Retinal pigment epithelial cell (primary cell): ENCODE data around the gene EML4.

Experiments used
- DNase-seq: peaks from one replicate; pipeline ENCODE4 v3.0.0-alpha.2; 2010; ENCODE audit warnings: low read depth
- H3K4me3 ChIP-seq: 2 replicates; pipeline ENCODE4 v1.5.1; 2011; ENCODE audit warnings: mild to moderate bottlenecking, low read length, control low read depth, moderate library complexity
- TF ChIP-seq, protein P1 (sequence below): conservative IDR thresholded peaks from 2 replicates; pipeline ENCODE4 v1.5.1; 2011; ENCODE audit warnings: low read depth, low read length, control low read depth, inconsistent platforms

Gene EML4

DNA sequence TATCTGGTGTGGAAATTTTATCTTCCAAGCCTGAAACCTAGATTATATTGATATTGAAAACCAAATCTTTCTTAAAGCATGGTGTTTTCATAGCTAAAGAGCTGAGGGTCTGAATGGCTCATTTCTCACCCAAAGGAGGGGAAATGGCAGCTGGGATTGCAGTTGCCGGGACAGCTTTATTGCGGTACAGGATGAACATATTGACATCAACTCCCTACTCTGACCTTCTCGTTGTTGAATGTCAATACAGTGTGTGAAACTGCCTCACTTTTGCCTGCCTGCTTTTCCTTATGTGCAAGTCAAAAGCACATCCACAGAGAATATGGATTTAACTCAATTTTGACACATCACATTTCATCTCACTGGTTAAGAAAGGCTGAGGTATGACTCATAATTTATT lies 195.5 kb downstream of the EML4 start:
- TF ChIP-seq, protein P1, sequence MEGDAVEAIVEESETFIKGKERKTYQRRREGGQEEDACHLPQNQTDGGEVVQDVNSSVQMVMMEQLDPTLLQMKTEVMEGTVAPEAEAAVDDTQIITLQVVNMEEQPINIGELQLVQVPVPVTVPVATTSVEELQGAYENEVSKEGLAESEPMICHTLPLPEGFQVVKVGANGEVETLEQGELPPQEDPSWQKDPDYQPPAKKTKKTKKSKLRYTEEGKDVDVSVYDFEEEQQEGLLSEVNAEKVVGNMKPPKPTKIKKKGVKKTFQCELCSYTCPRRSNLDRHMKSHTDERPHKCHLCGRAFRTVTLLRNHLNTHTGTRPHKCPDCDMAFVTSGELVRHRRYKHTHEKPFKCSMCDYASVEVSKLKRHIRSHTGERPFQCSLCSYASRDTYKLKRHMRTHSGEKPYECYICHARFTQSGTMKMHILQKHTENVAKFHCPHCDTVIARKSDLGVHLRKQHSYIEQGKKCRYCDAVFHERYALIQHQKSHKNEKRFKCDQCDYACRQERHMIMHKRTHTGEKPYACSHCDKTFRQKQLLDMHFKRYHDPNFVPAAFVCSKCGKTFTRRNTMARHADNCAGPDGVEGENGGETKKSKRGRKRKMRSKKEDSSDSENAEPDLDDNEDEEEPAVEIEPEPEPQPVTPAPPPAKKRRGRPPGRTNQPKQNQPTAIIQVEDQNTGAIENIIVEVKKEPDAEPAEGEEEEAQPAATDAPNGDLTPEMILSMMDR: no peak
- DNase-seq: no peak
- no peak overlapping the region for H3K4me3 ChIP-seq

DNA sequence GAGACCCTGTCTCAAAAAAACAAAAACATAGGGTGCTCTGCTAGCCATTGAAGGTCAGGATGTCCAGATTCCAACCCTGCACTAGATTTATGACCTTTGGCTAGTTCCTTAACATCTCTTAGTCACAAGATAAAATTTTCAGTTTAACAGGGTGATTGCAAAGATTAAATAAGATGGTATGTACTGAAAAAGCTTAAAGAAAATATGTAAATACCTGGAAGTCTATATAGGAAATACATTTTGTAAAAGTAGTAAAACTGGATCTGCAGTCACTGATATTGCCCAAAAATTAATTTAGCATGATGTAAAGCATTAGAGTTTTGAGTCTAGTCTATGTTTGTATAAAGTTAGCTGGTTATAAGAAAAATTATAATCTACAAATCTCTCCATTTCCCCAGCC lies 197.3 kb downstream of the EML4 start:
- TF ChIP-seq, protein P1: no peak
- H3K4me3 ChIP-seq: no peak overlapping the region
- no peak for DNase-seq

DNA sequence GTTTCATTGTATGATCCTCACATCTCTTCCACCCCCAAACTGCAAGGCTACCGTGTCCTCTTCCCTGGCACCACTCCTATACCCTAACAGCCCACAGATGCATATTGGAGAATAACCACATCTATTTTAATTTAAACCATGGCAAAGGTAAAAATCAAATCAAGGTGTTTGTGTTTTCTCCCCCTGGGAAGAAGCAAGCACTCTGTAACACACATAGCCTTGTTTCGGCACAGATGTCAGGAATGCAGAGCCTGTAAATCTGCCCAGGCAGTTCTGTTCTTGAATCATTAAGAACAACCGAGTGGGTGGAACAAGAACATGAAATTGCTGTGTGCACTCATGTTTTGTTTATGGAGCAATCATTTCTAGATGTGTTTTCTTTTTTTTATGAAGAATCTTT lies 198.7 kb downstream of the EML4 start:
- TF ChIP-seq, protein P1: no peak
- DNase-seq: no peak
- H3K4me3 ChIP-seq: no peak overlapping the region

DNA sequence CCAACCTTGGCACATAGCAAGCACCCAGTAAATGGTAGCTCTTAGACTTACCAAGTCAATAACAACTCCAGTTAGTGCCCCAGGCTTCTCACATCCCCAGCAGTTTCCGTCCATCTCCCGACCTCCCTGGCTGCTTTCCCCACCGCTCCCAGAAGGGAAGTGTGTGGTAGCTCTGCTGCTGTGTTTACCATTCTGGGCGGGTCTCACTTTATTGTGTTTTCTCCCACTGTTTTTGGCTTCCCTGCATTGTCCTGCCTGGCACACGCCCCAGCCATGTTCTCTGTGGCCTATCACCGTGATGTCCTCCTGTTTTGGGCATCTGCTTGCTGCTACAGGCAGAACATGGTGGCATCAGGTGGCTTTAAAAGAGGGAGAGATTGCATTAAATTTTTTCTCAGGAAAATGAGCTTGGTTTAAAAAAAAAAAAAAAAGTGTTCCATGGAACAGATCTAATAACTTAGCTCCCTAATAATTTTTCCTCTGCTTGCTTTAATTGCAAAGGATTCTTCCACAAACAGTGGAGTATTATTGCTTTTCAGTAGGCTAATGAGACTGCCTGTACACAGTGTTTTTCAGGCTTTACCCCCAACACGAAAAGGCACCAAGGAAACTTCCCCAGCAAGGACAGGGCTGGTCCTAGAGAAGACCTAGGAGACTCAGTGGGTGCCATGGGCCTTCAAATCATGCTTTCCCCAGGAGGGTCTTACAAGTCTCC lies 199.8 kb downstream of the EML4 start:
- H3K4me3 ChIP-seq: no peak overlapping the region
- TF ChIP-seq, protein P1: no peak
- no peak for DNase-seq

DNA sequence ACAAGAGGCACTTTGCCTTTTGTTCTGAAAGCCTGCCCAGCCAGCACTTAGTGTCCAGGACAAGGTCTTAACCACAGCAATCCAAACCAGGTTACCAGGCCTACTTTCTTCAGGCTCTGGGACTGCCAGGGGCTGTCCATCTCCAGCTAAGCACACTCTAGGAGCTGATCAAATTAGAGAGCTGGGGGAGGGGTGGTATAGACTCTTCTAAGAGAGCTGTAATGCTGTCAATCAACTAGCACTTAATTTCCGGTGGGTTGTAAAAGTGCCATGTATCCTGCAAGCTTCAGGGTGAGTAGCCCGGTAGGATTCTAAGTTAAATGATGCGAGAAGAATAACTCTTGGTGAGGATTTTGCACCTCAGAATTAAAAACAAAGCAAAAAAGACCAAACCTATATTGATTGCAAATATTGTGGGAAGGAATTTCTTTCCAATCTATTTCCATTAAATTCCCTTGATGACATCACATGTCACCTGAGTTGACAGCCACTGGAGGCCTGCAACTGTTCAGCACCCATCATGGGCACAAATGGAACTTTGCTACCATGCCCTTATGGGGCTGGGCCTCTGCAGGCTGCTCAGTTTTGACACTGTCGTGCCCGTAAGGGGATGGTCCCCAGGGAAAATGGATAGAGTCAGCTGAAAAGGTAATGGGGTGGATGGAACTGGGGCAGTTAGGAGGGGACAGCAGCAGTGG lies 200.5 kb downstream of the EML4 start:
- no peak overlapping the region for H3K4me3 ChIP-seq
- TF ChIP-seq, protein P1: no peak
- DNase-seq: no peak

DNA sequence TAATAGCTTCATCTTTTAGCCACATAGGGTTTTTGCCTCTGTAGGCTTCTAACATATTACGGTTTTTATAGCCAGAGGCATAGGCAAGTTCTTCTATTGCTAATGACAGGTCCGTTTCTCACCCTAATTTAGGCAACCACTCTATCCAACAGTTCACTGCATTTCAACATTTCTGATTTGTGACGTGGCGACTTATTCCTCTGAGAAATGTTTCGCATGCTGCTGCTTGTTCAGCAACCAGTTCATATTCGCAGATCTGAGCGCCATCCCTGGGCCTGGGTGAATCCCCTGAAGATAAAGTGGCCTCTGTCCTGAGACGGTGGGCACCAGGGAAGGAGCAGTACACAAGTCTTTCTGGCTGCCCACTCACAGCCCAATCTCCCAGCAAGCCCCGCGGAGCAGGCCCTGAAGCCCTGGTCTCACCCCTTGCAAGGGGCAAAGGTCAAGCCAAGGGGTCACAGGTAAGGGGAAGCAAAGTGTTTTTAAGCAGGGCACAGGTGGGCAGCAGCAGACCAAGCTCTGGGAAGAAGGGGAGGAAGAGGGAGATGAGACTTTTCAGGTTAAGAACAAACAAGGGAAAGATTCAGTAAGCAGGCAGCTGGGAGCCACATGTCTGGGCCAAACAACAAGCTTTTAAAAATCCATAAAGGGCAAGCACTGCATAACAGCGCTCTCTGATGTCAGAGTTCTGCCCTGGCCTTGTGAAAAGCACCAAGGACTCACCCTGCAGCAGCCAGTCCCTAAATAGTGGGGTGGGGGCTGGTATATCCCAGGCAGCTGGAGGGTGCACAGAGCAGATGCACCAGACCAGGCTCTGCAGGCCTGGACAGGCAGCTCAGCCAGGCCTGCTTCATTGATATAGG lies 202.7 kb downstream of the EML4 start:
- TF ChIP-seq, protein P1: no peak
- no peak for DNase-seq
- H3K4me3 ChIP-seq: no peak overlapping the region
